Spleen (tissue), 11 donors: ENCODE data around the gene TNPO1. TPM values are rescaled to one million over a fixed set of nuclear protein-coding genes. Genes with fewer than 3 reads are reported as not detected.

Experiments
- DNase-seq: peaks from one replicate; pipeline ENCODE4 v3.0.0-alpha.2; 2020
- H3K27ac ChIP-seq, 8 donors: fragments of 200-600 bp; sonication (generic) in 7 of 8; 1 replicate in 4 of 8; 2 replicates in 4 of 8; pipeline versions ENCODE4 v1.5.0 to v1.8.0; 2016 to 2021; ENCODE audit warnings: inconsistent platforms in 4 of 8, mild to moderate bottlenecking in 4 of 8, moderate library complexity in 1 of 8
- H3K27me3 ChIP-seq, 7 donors: fragments of 200-600 bp; sonication (generic) in 6 of 7; replicated peaks in 1 of 7; 1 replicate in 4 of 7; 2 replicates in 3 of 7; pipeline versions ENCODE4 v1.5.0 to v1.8.0; 2016 to 2021; ENCODE audit warnings: inconsistent platforms in 3 of 7, mild to moderate bottlenecking in 1 of 7
- H3K36me3 ChIP-seq, 6 donors: fragments of 200-600 bp; sonication (generic) in 5 of 6; 1 replicate in 4 of 6; 2 replicates in 2 of 6; pipeline versions ENCODE4 v1.5.0 to v1.8.0; 2016 to 2021; ENCODE audit warnings: inconsistent platforms in 2 of 6
- H3K4me1 ChIP-seq, 6 donors: fragments of 200-600 bp; sonication (generic) in 5 of 6; 1 replicate in 3 of 6; 2 replicates in 3 of 6; pipeline versions ENCODE4 v1.5.0 to v1.8.0; 2016 to 2021; ENCODE audit warnings: inconsistent platforms in 3 of 6
- H3K4me3 ChIP-seq, 8 donors: fragments of 200-600 bp; sonication (generic) in 7 of 8; 1 replicate in 4 of 8; 2 replicates in 4 of 8; pipeline versions ENCODE4 v1.5.0 to v1.8.0; 2016 to 2021; ENCODE audit warnings: inconsistent platforms in 4 of 8, mild to moderate bottlenecking in 4 of 8, moderate library complexity in 2 of 8
- H3K9me3 ChIP-seq, 8 donors: fragments of 200-600 bp; sonication (generic) in 7 of 8; 1 replicate in 4 of 8; 2 replicates in 4 of 8; pipeline versions ENCODE4 v1.5.0 to v1.8.0; 2016 to 2021; ENCODE audit warnings: inconsistent platforms in 4 of 8
- POLR2A ChIP-seq, 3 donors: fragments of 450-650 bp; IDR thresholded peaks; one replicate each; pipeline ENCODE4 v1.5.1; 2017; ENCODE audit warnings: antibody characterized with exemption in 3 of 3, mild to moderate bottlenecking in 1 of 3
- POLR2AphosphoS5 ChIP-seq, 3 donors: sonication (generic); formaldehyde crosslinking; IDR thresholded peaks; one replicate each; pipeline ENCODE4 v1.5.1; 2017; ENCODE audit warnings: antibody characterized with exemption in 3 of 3
- WGBS, 5 donors: extraction: QIAGEN DNeasy Blood & Tissue Kit in 3 of 5; methylation state at CpG; one replicate each; pipeline versions ENCODE4 v1.1.5 to v1.1.7; 2013 to 2018; 5-methylcytosine and 5-hydroxymethylcytosine counted together
- intact Hi-C: fragments of 100-400 bp; cut with DNase I; formaldehyde crosslinking; loops from one replicate; pipeline ENCODE4 v1.15.0; 2023; ENCODE audit warnings: low total_unique reads
- polyA plus RNA-seq, 3 donors: library from polyadenylated mRNA; stranded (reverse); fragments of 200-250 nt; gene quantifications; one replicate each; pipeline ENCODE4 v1.2.1, GENCODE V29; 2013
- total RNA-seq, 7 donors: library from RNA; depleted of rRNA in 3 of 7; stranded (reverse); fragments of >200 nt in 3 of 7; fragmentation: NEBNext Ultra II Directional in 4 of 7; extraction: Animal tissue kit (Norgen Biotek cat#: 25700) in 4 of 7; gene quantifications; one replicate each; pipeline versions ENCODE4 v1.1.0 to v1.2.1, GENCODE V29; 2016 to 2021
- TF ChIP-seq, protein P1 (sequence below), 11 experiments: fragments of 200-600 bp in 7 of 11; fragments of 450-650 bp in 4 of 11; sonication (generic) in 4 of 11; IDR thresholded peaks in 8 of 11; conservative IDR thresholded peaks in 3 of 11; 1 replicate in 7 of 11; 2 replicates in 4 of 11; pipeline versions ENCODE4 v1.4.0 to v1.8.0; 2016 to 2021; ENCODE audit warnings: antibody characterized with exemption in 11 of 11, inconsistent platforms in 4 of 11, mild to moderate bottlenecking in 1 of 11
- donor health status: healthy with polysubstance abuse.
- donor health status: DM: no; HTN: no; CAD: no; lungs with moderate emphysema.
- donor health status: DM: no; HTN: no; CAD: no.
- donor health status: Bipolar disorder and iron deficiency.
- donor health status: healthy.
- donor health status: DM: no; HTN: no; CAD: no.
- donor health status: DM: yes; HTN: yes; CAD: no.

The TNPO1 gene
- total and polyA plus RNA-seq, 10 donors = 5.7 to 192 (median 85.7) TPM

DNA sequence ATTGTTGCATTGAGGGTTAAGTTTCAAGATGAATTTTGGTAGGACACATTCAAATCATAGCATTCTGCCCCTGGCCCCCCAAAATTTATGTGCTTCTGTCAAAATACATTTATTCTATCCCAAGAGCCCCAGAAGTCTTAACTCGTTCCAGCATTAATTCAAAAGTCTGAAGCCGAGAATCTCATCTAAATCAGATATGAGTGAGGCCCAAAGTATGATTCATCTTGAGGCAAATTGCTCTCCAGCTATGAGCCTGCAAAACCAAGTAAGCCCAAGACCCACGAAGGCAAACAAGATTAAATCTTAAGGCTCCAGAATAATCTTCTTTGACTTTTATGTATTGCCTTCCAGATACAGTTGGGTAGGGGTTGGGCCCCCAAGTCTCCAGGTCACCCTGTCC, 19.2 kb downstream of the TNPO1 start:
- Histone ChIP-seq H3K4me3 (no peak overlapping the region), H3K27ac (peak overlapping the region in 2 of 8 donors; percentile 53 to 62), H3K4me1 (peaks cover 0 to 31% (median 5%) of the 10 kb centered on the region in 6 donors), H3K36me3 (no peaks in the 10 kb centered on the region), H3K27me3 (no peaks in the 10 kb centered on the region), H3K9me3 (no peaks in the 10 kb centered on the region)
- DNase-seq = no peak
- WGBS, 5 donors = 79 to 93% (median 90%) methylated on average over 3 of the region's 3 CpGs
- intact Hi-C loops = no loop called here
- TF ChIP-seq, protein P1, sequence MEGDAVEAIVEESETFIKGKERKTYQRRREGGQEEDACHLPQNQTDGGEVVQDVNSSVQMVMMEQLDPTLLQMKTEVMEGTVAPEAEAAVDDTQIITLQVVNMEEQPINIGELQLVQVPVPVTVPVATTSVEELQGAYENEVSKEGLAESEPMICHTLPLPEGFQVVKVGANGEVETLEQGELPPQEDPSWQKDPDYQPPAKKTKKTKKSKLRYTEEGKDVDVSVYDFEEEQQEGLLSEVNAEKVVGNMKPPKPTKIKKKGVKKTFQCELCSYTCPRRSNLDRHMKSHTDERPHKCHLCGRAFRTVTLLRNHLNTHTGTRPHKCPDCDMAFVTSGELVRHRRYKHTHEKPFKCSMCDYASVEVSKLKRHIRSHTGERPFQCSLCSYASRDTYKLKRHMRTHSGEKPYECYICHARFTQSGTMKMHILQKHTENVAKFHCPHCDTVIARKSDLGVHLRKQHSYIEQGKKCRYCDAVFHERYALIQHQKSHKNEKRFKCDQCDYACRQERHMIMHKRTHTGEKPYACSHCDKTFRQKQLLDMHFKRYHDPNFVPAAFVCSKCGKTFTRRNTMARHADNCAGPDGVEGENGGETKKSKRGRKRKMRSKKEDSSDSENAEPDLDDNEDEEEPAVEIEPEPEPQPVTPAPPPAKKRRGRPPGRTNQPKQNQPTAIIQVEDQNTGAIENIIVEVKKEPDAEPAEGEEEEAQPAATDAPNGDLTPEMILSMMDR (IDR thresholded peaks at IDR 0.05 in 8 of 11, conservative IDR thresholded peaks at IDR 0.05 in 3 of 11) = no peak
- no peak for TF ChIP-seq POLR2AphosphoS5 (IDR thresholded peaks at IDR 0.05)
- TF ChIP-seq POLR2A (IDR thresholded peaks at IDR 0.05) = no peak

DNA sequence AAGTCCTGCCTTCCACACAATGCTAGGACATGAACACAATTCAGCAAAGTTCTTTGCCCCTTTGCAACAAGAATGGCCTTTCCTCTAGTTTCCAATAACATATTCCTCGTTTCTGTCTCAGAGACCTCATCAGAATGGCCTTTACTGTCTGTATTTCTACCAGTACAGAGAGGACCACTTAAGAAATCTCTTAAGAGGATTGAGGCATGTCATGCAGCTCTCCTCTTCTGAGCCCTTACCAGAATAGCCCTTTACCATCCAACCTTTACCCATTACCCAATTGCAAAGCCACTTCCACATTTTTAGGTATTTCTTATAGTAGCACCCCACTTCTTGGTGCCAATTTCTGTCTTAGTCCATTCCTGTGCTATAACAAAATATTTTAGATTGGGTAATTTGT, 20.3 kb downstream of the TNPO1 start:
- Histone ChIP-seq H3K36me3 (no peaks in the 10 kb centered on the region), H3K4me3 (no peak overlapping the region), H3K4me1 (peaks cover 0 to 31% (median 5%) of the 10 kb centered on the region in 6 donors), H3K27ac (peak overlapping the region in 4 of 8 donors; percentile 6 to 62 (median 47)), H3K9me3 (no peaks in the 10 kb centered on the region), H3K27me3 (no peaks in the 10 kb centered on the region)
- 59 to 91% (median 77%) methylated on average over 1 of the region's 1 CpG for WGBS, 5 donors
- no peak for DNase-seq
- no peak for TF ChIP-seq POLR2AphosphoS5 (IDR thresholded peaks at IDR 0.05)
- TF ChIP-seq POLR2A (IDR thresholded peaks at IDR 0.05) = no peak
- TF ChIP-seq, protein P1 (IDR thresholded peaks at IDR 0.05 in 8 of 11, conservative IDR thresholded peaks at IDR 0.05 in 3 of 11) = no peak
- intact Hi-C loops = no loop called here

DNA sequence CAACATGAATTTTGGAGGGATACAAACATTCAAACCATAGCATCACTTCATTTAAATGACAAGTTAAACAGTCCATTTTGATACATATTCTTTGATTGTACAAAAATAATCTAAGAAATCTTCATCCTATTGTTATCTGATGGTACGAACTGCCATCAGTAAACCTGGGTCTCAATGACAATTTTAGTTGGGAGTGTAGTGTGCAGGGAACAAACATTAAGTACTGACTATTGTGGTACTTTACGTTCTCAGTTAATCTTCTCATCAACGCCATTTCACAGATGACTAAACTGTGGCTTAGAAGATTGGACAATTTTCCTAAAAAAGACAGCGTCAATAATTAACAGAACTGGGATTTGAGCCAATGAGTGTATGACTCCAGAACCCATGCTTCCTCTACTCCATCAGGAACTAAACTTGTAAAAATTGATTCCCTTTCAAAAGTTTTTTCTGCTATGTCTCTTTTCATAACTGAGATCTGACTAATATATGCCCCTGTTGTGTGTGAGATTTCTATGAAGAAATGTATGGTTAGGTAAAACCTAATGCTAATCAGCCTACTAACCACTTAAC, 21.1 kb downstream of the TNPO1 start:
- intact Hi-C loops = no loop called here
- TF ChIP-seq POLR2A (IDR thresholded peaks at IDR 0.05) = no peak
- TF ChIP-seq, protein P1 (IDR thresholded peaks at IDR 0.05 in 8 of 11, conservative IDR thresholded peaks at IDR 0.05 in 3 of 11) = no peak
- TF ChIP-seq POLR2AphosphoS5 (IDR thresholded peaks at IDR 0.05) = no peak
- H3K9me3 ChIP-seq = no peaks in the 10 kb centered on the region
- no peaks in the 10 kb centered on the region for H3K27me3 ChIP-seq
- no peaks in the 10 kb centered on the region for H3K36me3 ChIP-seq
- H3K4me1 ChIP-seq = peaks cover 0 to 38% (median 7%) of the 10 kb centered on the region in 6 donors
- WGBS, 5 donors = 80 to 88% (median 86%) methylated on average over 4 of the region's 4 CpGs
- H3K4me3 ChIP-seq = no peak overlapping the region
- H3K27ac ChIP-seq = peak overlapping the region in 3 of 8 donors; percentile 6 to 62 (median 53)
- DNase-seq = no peak

DNA sequence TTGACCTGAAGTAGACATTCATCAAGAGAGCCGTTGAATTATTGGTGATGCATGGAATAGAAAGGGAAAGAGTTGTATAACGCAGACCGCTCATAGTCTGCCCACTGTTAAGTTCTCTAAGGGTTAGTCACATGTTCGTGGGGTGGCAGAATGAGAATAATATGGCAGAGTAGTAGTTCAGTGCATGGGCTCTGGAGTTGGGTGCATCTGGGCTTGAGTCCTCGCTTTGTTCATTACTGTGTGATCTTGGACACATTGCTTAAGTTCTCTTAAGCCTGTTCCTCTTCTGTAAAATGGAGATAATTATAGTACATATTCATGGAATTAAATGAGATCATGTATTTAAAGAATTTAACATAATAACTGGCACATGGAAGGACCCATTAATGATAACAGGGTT, 23.6 kb downstream of the TNPO1 start:
- intact Hi-C loops = no loop called here
- no peaks in the 10 kb centered on the region for H3K36me3 ChIP-seq
- H3K27ac ChIP-seq = no peak overlapping the region
- no peaks in the 10 kb centered on the region for H3K9me3 ChIP-seq
- H3K27me3 ChIP-seq = no peaks in the 10 kb centered on the region
- no peak overlapping the region for H3K4me3 ChIP-seq
- TF ChIP-seq, protein P1 (IDR thresholded peaks at IDR 0.05 in 8 of 11, conservative IDR thresholded peaks at IDR 0.05 in 3 of 11) = no peak
- TF ChIP-seq POLR2AphosphoS5 (IDR thresholded peaks at IDR 0.05) (no peak), POLR2A (IDR thresholded peaks at IDR 0.05) (no peak)
- 52 to 80% (median 58%) methylated on average over 5 of the region's 5 CpGs for WGBS, 5 donors
- H3K4me1 ChIP-seq = peaks cover 0 to 61% (median 21%) of the 10 kb centered on the region in 6 donors
- no peak for DNase-seq
